Keratinocyte (primary cell): ENCODE results near the gene SLC9A7. TPM values are rescaled to one million over a fixed set of nuclear protein-coding genes. Genes with fewer than 3 reads are reported as not detected.

Experiments used
- DNase-seq: peaks from one replicate; pipeline ENCODE4 v3.0.0-alpha.2; 2011; ENCODE audit warnings: low read depth, missing footprints, low spot score
- FAIRE-seq: peaks from 2 replicates; lab custom pipeline; 2011; peaks lifted over from hg19 to GRCh38; lab: Jason Lieb, UNC
- H2AFZ ChIP-seq: 2 replicates; pipeline ENCODE4 v1.6.0; 2012; ENCODE audit warnings: low read length, control low read depth, inconsistent platforms; ENCODE audit not compliant: control insufficient read depth
- H3K27ac ChIP-seq: 2 replicates; pipeline ENCODE4 v1.5.1; 2011; ENCODE audit warnings: low read length; ENCODE audit not compliant: control insufficient read depth, insufficient read depth
- H3K27me3 ChIP-seq: 3 replicates; pipeline ENCODE4 v1.6.0; 2011; ENCODE audit warnings: low read length; ENCODE audit not compliant: control insufficient read depth, insufficient read depth; ENCODE audit errors: extremely low read depth
- H3K36me3 ChIP-seq, 2 experiments: 2 replicates in 1 of 2; 3 replicates in 1 of 2; pipeline ENCODE4 v1.5.1; 2011; ENCODE audit warnings: low read length in 2 of 2, mild to moderate bottlenecking in 1 of 2; ENCODE audit not compliant: control insufficient read depth in 2 of 2, insufficient read depth in 2 of 2; ENCODE audit errors: extremely low read depth in 1 of 2
- H3K4me1 ChIP-seq: 3 replicates; pipeline ENCODE4 v1.5.1; 2011; ENCODE audit warnings: low read length; ENCODE audit not compliant: control insufficient read depth, insufficient read depth; ENCODE audit errors: extremely low read depth
- H3K4me2 ChIP-seq: 3 replicates; pipeline ENCODE4 v1.6.0; 2011; ENCODE audit warnings: low read depth, low read length; ENCODE audit not compliant: control insufficient read depth, insufficient read depth; ENCODE audit errors: extremely low read depth
- H3K4me3 ChIP-seq, 3 experiments: fragments of 200-600 bp in 1 of 3; sonication (generic) in 1 of 3; 2 replicates in 2 of 3; 3 replicates in 1 of 3; pipeline ENCODE4 v1.5.1; 2011 to 2016; ENCODE audit warnings: low read length in 3 of 3, mild to moderate bottlenecking in 3 of 3, control low read depth in 2 of 3, inconsistent platforms in 1 of 3, low read depth in 1 of 3, mixed read lengths in 1 of 3, mixed run types in 1 of 3, moderate library complexity in 1 of 3; ENCODE audit not compliant: control insufficient read depth in 2 of 3, insufficient read depth in 2 of 3; ENCODE audit errors: extremely low read depth in 1 of 3
- H3K79me2 ChIP-seq: 2 replicates; pipeline ENCODE4 v1.6.0; 2012; ENCODE audit warnings: low read length; ENCODE audit not compliant: control insufficient read depth, insufficient read depth
- H3K9ac ChIP-seq: 3 replicates; pipeline ENCODE4 v1.6.0; 2011; ENCODE audit warnings: low read length; ENCODE audit not compliant: control insufficient read depth, insufficient read depth; ENCODE audit errors: extremely low read depth
- H3K9me1 ChIP-seq: 3 replicates; pipeline ENCODE4 v1.6.0; 2011; ENCODE audit warnings: low read length; ENCODE audit not compliant: control insufficient read depth, insufficient read depth; ENCODE audit errors: extremely low read depth
- H3K9me3 ChIP-seq: 2 replicates; pipeline ENCODE4 v1.5.1; 2012; ENCODE audit warnings: low read depth, low read length; ENCODE audit not compliant: control insufficient read depth
- H4K20me1 ChIP-seq: 3 replicates; pipeline ENCODE4 v1.6.0; 2011; ENCODE audit warnings: low read length; ENCODE audit not compliant: control insufficient read depth, insufficient read depth; ENCODE audit errors: extremely low read depth
- CTCF ChIP-seq, 3 experiments: IDR thresholded peaks in 1 of 3; conservative IDR thresholded peaks in 1 of 3; optimal IDR thresholded peaks in 1 of 3; 2 replicates in 2 of 3; 3 replicates in 1 of 3; pipeline versions ENCODE3 to v1.5.1; 2011; ENCODE audit warnings: low read length in 3 of 3, mild to moderate bottlenecking in 3 of 3, moderate library complexity in 2 of 3, control low read depth in 1 of 3, inconsistent platforms in 1 of 3; ENCODE audit not compliant: insufficient read depth in 2 of 3; ENCODE audit errors: extremely low read depth in 1 of 3
- EZH2 ChIP-seq: IDR thresholded peaks from one replicate; pipeline ENCODE4 v1.6.1; 2012; ENCODE audit warnings: inconsistent platforms, mild to moderate bottlenecking, low read length, moderate library complexity
- dilution Hi-C: fragments of 300-500 bp; cut with MboI; formaldehyde crosslinking; loops from one replicate; pipeline ENCODE4 v1.7.0; 2020; ENCODE audit warnings: low sequenced_read_pairs; ENCODE audit not compliant: extremely low pct_ligation_motif_present
- polyA minus RNA-seq, 3 experiments: library from RNA; depleted of rRNA, polyadenylated mRNA; stranded (reverse); fragments of >200 nt; gene quantifications; 1 replicate in 1 of 3; 2 replicates in 1 of 3; 3 replicates in 1 of 3; pipeline ENCODE4 v1.2.3, GENCODE V29; 2011
- polyA plus RNA-seq, 5 experiments: library from polyadenylated mRNA; depleted of rRNA in 3 of 5; stranded (reverse) in 3 of 5; stranded (forward) in 1 of 5; unstranded in 1 of 5; fragments of >200 nt; gene quantifications; 1 replicate in 1 of 5; 2 replicates in 3 of 5; 3 replicates in 1 of 5; pipeline versions ENCODE4 v1.2.1 to v1.2.3, GENCODE V29; 2011 to 2012; ENCODE audit warnings: missing spikeins in 2 of 5, low read depth in 1 of 5, low replicate concordance in 1 of 5

Gene SLC9A7
- 8.1 to 11.0 TPM (median 10.1 TPM) in 3 replicates for polyA plus RNA-seq
- 2.9 TPM for polyA plus RNA-seq (2011; ENCODE audit: low read depth)
- 5.9 TPM in 2 replicates for polyA plus RNA-seq (2011; cell fraction: cytosol; rRNA removed)
- 21.5 and 21.8 TPM in 2 replicates for polyA plus RNA-seq (2011; cell fraction: nucleus; rRNA removed)
- polyA plus RNA-seq (2012; ENCODE audit: low replicate concordance): 3.6 and 7.6 TPM in 2 replicates
- 33.9 to 36.4 TPM (median 35.2 TPM) in 3 replicates for polyA minus RNA-seq
- polyA minus RNA-seq (2011; cell fraction: cytosol; rRNA and poly(A)+ RNA removed): 17.1 TPM
- polyA minus RNA-seq (2011; cell fraction: nucleus; rRNA and poly(A)+ RNA removed): 37.7 and 56.2 TPM in 2 replicates

- H3K9ac ChIP-seq: peak within 1 kb of the TSS; percentile 59
- H3K4me1 ChIP-seq: peaks cover 5% of the 10 kb centered on the region
- H3K27ac ChIP-seq: no peak within 1 kb of the TSS
- dilution Hi-C loops: no loop called here
- DNase-seq (no peak), FAIRE-seq (no peak)
- H3K4me3 ChIP-seq: peak within 1 kb of the TSS; percentile 51 to 65 (median 62)
- peaks cover 9% of the 10 kb centered on the region for H3K79me2 ChIP-seq
- H2AFZ ChIP-seq: peak within 1 kb of the TSS; percentile 64
- H3K9me1 ChIP-seq: no peaks in the 10 kb centered on the region
- no peaks in the 10 kb centered on the region for H4K20me1 ChIP-seq
- H3K36me3 ChIP-seq: no peaks in the 10 kb centered on the region
- no peaks in the 10 kb centered on the region for H3K27me3 ChIP-seq
- TF ChIP-seq CTCF (optimal IDR thresholded peaks at IDR 0.05 in 1 of 3, IDR thresholded peaks at IDR 0.05 in 1 of 3, conservative IDR thresholded peaks at IDR 0.05 in 1 of 3; ENCODE audit: extremely low read depth in 1 of 3, insufficient read depth in 2 of 3, low read length in 3 of 3): peak; percentile 47 to 88 (median 87)
- no peak for TF ChIP-seq EZH2
- H3K4me2 ChIP-seq: peak within 1 kb of the TSS; percentile 69
- no peaks in the 10 kb centered on the region for H3K9me3 ChIP-seq
Measured at GRCh38 chrX:46758956-46759644, at the start of gene SLC9A7. SLC9A7 (minus strand) TSS chrX:46759118; CDS start chrX:46759029, 89 bp downstream.

GRCh38 chrX:46805270-46805669, 46.4 kb upstream of the SLC9A7 start:
- TF ChIP-seq EZH2 (no peak), CTCF (optimal IDR thresholded peaks at IDR 0.05 in 1 of 3, IDR thresholded peaks at IDR 0.05 in 1 of 3, conservative IDR thresholded peaks at IDR 0.05 in 1 of 3; ENCODE audit: extremely low read depth in 1 of 3, insufficient read depth in 2 of 3, low read length in 3 of 3) (no peak)
- H3K4me2 ChIP-seq: no peak overlapping the region
- no peak overlapping the region for H3K27ac ChIP-seq
- no peak overlapping the region for H3K9ac ChIP-seq
- no peaks in the 10 kb centered on the region for H3K9me1 ChIP-seq
- peak overlapping the region; percentile 50 for H2AFZ ChIP-seq
- no peaks in the 10 kb centered on the region for H3K27me3 ChIP-seq
- DNase-seq: no peak
- no peaks in the 10 kb centered on the region for H4K20me1 ChIP-seq
- H3K9me3 ChIP-seq: no peaks in the 10 kb centered on the region
- no peak overlapping the region for H3K4me3 ChIP-seq
- H3K79me2 ChIP-seq: no peaks in the 10 kb centered on the region
- no peak for FAIRE-seq
- H3K36me3 ChIP-seq: no peaks in the 10 kb centered on the region
- H3K4me1 ChIP-seq: no peaks in the 10 kb centered on the region
- dilution Hi-C loops: no loop called here
